B cell (primary cell): ENCODE measurements around the gene RNF135.

Experiments
- EZH2 ChIP-seq: IDR thresholded peaks from 2 replicates; pipeline ENCODE4 v1.6.1; 2012; ENCODE audit warnings: borderline replicate concordance, low read depth, mild to moderate bottlenecking, moderate library complexity, low read length; ENCODE audit not compliant: insufficient read depth, poor library complexity, severe bottlenecking
- TF ChIP-seq, protein P1 (sequence below): fragments of 200-600 bp; IDR thresholded peaks from one replicate; pipeline ENCODE4 v1.8.0; 2022; ENCODE audit warnings: antibody characterized with exemption, mild to moderate bottlenecking

DNA sequence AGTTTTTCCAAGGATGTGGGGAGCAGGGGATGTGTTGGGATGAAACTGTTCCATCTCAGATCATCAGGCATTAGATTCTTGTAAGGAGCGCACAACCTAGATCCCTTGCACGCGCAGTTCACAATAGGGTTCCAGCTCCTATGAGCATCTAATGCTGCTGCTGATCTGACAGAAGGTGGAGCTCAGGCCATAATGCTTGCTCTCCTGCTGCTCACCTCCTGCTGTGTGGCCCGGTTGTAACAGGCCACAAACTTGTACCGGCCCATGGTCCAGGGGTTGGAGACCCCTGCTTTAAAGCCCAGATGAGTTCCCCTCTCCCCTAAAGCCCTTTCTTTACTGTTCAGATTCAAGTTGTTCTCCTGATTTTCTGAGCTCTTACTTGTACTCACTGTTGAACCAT lies 44.8 kb downstream of the RNF135 start:
- TF ChIP-seq, protein P1, sequence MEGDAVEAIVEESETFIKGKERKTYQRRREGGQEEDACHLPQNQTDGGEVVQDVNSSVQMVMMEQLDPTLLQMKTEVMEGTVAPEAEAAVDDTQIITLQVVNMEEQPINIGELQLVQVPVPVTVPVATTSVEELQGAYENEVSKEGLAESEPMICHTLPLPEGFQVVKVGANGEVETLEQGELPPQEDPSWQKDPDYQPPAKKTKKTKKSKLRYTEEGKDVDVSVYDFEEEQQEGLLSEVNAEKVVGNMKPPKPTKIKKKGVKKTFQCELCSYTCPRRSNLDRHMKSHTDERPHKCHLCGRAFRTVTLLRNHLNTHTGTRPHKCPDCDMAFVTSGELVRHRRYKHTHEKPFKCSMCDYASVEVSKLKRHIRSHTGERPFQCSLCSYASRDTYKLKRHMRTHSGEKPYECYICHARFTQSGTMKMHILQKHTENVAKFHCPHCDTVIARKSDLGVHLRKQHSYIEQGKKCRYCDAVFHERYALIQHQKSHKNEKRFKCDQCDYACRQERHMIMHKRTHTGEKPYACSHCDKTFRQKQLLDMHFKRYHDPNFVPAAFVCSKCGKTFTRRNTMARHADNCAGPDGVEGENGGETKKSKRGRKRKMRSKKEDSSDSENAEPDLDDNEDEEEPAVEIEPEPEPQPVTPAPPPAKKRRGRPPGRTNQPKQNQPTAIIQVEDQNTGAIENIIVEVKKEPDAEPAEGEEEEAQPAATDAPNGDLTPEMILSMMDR: no peak
- TF ChIP-seq EZH2: no peak
